ENCODE measurements around the gene TPM4. TPM values are rescaled to one million over a fixed set of nuclear protein-coding genes. Genes with fewer than 3 reads are reported as not detected.
"Not testable (repeated sequence)": the region's sequence is repeated elsewhere in the genome, so short reads cannot be mapped to it uniquely, and the experiment has no call there.

Gene TPM4
- total RNA-seq, 1 donor from 2014 or later, result 106 TPM

DNA sequence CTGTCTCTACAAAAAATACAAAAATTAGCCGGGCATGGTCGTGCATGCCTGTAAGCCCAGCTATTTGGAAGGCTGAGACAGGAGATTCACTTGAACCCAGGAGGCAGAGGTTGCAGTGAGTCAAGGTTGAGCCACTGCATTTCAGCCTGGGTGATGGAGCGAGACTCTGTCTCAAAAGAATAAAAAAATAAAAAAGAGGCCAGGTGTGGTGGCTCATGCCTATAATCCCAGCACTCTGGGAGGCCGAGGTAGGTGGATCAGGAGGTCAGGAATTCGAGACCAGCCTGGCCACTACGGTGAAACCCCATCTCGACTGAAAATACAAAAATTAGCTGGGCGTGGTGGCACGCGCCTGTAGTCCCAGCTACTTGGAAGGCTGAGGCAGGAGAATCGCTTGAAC, 11.1 kb downstream of the TPM4 start:
- ATAC-seq; intact Hi-C loops (cut with DNase I): not testable (repeated sequence)
- peak; percentile 14 for DNase-seq (ENCODE audit: missing footprints)

DNA sequence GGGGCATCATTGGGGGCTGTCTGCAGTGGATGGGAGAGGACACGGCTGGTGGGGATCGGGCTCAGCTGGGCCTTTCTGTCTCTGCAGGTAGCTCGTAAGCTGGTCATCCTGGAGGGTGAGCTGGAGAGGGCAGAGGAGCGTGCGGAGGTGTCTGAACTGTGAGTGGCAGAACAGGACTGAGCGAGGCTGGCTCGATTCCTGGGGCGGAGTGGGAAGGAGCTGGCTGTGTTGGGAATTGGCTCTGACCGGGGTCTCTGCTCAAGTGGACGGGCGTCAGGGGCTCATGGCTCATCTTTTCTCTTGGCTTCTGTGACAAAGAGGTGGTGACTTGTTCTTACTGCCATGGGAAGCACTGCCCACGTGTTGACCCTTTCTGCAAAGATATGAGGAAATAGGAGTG, 11.6 kb downstream of the TPM4 start:
- ATAC-seq (no peak), DNase-seq (ENCODE audit: missing footprints) (peak; percentile 58)
- intact Hi-C loops (cut with DNase I), result no loop called here

DNA sequence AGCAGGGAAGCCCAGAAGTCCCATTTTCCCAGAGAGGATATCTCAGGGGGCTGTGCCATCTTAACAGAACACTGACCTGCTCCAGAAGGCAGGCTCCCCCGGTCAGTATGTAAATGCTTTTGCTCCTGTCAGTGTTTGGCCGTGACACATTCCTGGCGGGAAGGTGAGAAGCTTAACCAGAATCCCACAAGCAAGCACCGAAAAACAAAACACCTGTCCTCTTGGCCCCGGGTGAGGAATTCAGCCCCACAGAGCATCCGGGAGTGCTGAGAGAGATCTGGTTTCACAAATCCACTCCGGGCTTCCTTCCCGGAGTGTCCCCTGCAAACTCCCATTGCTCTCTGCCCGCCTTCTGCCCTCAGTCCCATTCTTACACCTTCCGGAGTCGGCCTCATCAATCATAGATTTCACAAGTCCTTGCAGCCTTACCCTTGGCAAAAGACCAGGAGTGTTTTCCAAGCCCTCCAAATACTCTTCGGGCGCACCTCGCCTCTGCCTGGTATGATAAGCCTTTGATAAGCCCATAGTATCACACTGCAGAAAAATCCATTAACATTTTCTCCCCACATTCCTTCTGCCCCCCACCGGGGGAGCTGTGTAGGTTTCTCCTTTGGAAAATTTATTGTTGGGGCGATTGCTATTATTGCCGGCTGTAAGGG, 12.2 kb downstream of the TPM4 start:
- intact Hi-C loops (cut with DNase I), result no loop called here
- DNase-seq (ENCODE audit: missing footprints) (peak; percentile 37), ATAC-seq (no peak)

DNA sequence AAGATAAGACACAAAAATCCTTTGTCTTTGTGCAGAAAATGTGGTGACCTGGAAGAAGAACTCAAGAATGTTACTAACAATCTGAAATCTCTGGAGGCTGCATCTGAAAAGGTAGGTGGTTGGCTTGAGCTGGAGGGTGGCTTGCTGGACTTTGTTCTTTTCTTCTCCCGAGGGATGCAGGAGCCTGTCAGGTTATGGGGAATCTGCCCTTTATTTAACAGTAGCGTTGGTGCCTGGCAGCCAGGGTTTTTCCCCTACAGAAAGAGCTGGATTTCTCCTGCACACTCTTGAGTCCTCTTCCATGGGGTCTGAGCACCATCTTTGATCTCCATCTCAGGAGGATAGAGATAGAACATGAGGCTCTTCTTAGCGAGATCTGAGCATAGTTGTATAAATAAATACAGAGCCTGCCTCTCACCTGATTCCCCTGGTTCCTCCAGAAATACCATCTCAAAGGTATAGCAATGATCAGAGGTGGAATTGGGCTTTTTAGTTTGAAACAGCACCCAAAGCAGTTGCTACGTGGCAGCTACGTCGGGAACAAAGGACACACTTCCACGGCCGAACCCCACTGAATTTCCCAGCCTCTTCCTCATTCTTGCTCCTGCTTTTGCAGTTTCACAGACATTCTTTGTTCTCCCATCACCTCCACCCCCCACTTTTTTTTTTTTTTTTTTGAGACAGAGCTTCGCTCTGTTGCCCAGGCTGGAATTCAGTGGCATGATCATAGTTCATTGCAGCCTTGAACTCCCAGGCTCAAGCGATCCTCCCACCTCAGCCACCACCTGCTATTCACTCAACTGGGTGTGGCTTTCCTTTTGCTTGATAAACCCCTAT, 12.9 kb downstream of the TPM4 start:
- ATAC-seq (no peak), DNase-seq (ENCODE audit: missing footprints) (peak; percentile 23)
- intact Hi-C loops (cut with DNase I), result no loop called here

DNA sequence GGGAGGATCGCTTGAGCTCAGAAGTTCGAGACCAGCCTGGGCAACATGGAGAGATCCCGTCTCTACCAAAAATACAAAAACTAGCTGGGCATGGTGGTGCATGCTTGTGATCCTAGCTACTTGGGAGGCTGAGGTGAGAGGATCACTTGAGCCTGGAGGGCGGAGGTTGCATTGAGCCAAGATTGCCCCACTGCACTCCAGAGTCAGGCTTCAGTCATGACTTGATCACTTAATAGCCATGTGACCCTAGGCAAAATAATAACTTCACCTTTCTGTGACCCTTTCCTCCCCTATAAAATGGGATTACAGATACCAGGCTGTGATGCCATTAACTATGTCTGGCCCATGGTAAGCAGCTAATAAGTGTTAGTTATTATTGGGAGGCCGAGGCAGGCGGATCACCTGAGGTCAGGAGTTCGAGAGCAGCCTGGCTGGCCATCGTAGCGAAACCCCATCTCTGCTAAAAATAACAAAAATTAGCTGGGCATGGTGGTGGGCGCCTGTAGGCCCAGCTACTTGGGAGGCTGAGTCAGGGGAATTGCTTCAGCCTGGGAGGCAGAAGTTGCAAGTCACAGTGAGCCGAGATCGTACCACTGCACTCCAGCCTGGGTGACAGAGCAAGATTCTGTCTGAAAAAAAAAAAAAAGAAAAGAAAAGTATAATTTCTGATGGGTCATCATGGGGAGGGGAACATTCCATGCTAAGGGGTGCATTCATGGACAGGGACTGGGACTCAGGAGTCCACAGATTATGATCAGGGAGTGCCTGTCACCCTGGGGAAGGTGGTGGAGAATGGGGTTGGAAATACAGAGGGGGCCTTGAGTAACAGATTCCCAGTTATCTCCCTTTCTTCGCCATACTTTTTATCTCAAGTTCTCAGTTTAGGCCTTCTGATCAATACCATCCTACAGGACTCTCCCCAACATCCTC, 15.5 kb downstream of the TPM4 start:
- no peak for DNase-seq (ENCODE audit: missing footprints)
- intact Hi-C loops (cut with DNase I), result no loop called here
- ATAC-seq, result no peak

DNA sequence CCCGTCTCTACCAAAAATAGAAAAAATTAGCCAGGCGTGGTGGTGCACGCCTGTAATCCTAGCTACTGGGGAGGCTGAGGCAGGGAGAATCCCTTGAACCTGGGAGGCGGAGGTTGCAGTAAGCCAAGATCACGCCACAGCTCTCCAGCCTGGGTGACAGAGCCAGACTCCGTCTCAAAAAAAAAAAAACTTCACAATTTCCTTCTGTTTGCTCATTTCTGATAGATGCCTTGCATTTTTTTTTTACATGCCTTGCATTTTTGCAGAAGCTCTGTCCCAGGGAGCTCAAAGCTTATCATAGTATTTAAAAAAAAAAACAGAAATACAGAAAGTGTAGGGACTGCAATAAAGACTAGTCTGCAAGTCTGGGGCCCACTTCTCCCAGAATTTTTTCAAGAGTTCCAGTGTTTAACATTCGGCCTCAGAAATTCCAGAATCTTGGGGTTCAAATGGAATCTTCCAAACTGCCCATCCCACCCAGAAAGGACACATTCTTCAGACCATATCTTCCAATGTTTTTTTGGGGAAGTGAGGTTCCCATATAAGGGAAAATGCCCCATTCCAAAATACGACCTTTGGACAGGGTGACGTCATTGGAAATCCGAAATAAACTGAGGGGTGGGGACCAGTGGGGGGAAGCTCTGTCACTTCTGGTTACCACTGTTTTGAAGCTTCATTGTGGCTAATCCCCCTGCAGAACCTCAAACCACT, 18.2 kb downstream of the TPM4 start:
- intact Hi-C loops (cut with DNase I), result no loop called here
- no peak for ATAC-seq
- DNase-seq (ENCODE audit: missing footprints), result no peak

DNA sequence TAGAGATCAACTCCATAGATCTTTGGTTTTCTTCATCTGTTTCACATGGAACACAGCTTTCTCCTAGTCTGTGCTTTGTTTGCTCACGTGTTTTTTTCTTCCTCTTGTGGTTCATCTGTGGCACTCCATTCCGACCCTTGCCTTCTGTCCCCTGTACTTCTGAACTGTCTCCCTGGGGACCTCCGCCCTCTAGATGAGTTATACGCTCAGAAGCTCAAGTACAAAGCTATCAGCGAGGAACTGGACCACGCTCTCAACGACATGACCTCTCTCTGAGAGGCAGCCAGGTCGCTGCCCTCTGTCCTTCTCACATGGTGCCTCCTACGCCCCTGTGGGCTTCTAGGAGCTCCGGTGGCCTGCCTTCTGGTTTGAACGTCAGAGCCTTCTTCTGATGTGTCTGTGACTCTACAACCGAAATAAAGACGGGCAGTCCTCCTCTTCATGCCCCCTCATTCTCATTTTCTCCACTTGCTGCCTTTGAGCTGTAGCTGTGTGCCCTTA, 18.8 kb downstream of the TPM4 start:
- ATAC-seq (no peak), DNase-seq (ENCODE audit: missing footprints) (no peak)
- intact Hi-C loops (cut with DNase I), result no loop called here

DNA sequence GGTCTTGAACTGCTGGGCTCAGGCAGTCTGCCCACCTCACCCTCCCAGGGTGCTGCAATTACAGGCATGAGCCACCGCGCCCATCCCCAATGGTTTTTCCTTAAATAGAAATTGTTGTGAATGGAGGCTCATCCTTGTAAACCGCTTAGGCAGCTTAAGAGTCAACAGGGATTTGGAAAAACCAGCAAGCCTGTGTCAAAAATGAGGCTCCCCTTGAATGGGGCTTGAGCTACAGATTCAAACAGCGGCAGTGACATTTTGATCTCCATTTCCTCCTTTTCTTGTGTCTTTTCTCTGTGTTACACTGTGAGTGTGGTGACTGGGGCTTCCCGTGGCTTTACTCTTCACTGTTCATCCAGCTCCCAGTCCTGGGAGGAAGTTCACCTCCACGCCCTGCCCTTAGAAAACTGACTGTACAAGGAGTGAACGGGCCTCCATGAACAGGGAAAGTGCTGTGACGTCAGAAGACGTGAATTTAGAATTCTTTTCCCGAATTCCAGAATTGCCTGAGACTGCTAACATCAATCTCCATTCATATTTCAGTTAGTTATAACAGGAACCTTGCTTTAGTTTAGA, 20.1 kb downstream of the TPM4 start:
- no peak for ATAC-seq
- intact Hi-C loops (cut with DNase I), result no loop called here
- no peak for DNase-seq (ENCODE audit: missing footprints)

DNA sequence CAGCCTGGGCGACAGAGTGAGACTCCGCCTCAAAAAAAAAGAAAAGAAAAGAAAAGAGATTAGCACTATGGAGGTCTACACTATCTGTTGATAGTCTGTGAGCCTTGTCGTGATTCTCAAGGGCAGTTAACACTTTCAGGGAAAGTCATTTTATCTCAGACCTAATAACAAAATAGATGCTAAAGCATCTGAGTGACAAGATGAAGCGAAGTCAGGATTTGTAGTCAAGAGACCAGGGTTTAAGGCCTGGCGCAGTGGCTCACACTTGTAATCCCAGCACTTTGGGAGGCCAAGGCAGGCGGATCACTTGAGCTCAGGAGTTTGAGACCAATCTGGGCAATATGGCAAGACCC, 22.1 kb downstream of the TPM4 start:
- intact Hi-C loops (cut with DNase I), result no loop called here
- DNase-seq (ENCODE audit: missing footprints) (no peak), ATAC-seq (no peak)

DNA sequence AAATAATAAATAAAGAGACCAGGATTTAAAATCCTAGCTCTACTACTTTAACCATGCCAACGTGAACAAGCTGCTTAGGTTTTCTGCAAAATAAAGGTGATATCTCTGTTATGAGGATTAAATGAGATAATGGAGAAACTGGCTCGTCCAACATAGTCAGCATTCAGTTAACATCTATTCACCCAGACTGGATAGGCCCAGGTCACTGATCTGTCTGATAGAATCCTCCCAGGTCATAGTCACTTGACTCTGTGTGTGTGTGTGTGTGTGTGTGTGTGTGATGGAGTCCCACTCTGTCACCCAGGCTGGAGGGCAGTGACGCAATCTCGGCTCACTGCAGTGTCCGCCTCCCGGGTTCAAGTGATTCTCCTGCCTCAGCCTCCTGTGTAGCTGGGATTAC, 22.5 kb downstream of the TPM4 start:
- intact Hi-C loops (cut with DNase I), result no loop called here
- DNase-seq (ENCODE audit: missing footprints) (no peak), ATAC-seq (no peak)

DNA sequence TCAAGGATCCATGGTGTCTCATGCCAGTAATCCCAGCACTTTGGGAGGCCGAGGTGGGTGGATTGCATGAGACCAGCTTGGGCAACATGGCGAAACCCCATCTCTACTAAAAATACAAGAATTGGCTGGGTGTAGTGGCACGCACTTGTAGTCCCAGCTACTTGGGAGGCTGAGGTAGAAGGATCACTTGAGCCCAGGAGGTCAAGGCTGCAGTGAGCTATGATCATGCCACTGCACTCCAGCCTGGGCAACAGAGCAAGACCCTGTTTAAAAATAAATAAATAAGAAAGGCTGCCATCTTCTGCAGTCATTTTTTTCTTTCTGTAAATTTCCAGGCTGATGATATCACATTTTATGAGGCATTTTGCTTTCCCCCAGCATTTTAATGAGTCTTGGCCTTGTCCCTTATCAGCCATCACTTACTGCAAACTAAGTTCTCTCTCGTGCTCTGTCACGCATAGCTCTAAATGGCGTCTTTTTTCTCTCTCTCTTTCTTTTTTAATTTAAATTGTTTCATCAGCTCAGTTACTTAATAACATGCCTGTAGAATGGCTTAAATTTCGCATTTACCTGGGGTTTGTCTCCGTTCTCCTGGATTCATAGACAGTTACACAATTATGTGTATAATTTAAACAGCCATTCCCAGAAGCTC, 23.1 kb downstream of the TPM4 start:
- intact Hi-C loops (cut with DNase I); DNase-seq (ENCODE audit: missing footprints); ATAC-seq: not testable (repeated sequence)

DNA sequence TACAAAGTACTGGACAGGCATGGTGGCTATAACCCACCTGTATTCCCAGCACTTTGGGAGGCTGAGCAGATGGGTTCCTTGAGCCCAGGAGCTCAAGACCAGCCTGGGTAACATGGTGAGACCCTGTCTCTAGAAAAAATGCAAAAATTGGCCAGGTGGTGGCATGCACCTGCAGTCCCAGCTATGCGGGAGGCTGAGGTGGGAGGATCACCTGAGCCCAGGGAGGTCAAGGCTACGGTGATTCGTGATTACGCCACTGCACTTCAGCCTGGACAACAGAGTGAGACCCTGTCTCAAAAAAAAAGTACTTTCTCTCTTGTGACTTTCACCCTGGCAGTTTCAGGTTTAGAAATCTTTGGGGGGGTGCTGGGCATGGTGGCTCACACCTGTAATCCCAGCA, 24.2 kb downstream of the TPM4 start:
- no peak for DNase-seq (ENCODE audit: missing footprints)
- no peak for ATAC-seq
- intact Hi-C loops (cut with DNase I), result no loop called here

DNA sequence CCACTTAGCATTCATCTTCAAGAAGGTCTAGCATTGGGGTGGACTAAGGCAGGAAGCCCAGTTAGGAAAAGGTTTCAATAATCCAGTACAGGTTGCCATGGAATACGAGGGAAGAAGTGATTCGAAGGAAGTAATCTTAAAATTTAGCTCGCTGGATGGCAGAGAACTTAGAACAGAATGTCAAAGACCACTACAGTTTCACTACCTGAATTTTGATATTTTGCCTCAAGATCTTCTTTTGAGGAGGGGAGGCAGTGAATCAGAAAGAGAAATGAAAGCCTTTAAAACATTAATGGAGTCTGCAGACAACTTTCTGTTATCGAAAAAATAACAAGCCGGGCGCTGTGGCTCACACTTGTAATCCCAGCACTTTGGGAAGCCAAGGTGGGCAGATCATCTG, 28.4 kb downstream of the TPM4 start:
- ATAC-seq (no peak), DNase-seq (ENCODE audit: missing footprints) (no peak)
- intact Hi-C loops (cut with DNase I), result no loop called here

DNA sequence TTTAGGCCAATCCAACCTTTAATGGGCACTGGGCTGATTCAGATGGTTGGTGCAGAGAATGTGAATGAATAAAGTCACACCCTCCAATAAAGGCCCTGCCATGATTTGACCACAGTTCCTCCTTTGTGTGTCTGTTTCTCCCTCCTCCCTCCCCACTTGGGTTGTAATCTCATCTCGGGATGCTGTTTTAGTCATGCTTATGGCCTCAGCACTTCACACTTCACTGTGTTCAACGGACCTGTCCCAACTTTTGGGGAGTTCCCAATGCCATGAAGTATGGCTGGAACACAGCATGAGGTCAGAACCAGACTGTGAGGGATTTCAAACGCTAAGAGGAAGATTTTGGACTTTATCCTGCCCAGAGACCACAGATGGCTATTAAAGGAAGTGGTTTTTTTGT, 29.8 kb downstream of the TPM4 start:
- no peak for ATAC-seq
- no peak for DNase-seq (ENCODE audit: missing footprints)
- intact Hi-C loops (cut with DNase I), result no loop called here

DNA sequence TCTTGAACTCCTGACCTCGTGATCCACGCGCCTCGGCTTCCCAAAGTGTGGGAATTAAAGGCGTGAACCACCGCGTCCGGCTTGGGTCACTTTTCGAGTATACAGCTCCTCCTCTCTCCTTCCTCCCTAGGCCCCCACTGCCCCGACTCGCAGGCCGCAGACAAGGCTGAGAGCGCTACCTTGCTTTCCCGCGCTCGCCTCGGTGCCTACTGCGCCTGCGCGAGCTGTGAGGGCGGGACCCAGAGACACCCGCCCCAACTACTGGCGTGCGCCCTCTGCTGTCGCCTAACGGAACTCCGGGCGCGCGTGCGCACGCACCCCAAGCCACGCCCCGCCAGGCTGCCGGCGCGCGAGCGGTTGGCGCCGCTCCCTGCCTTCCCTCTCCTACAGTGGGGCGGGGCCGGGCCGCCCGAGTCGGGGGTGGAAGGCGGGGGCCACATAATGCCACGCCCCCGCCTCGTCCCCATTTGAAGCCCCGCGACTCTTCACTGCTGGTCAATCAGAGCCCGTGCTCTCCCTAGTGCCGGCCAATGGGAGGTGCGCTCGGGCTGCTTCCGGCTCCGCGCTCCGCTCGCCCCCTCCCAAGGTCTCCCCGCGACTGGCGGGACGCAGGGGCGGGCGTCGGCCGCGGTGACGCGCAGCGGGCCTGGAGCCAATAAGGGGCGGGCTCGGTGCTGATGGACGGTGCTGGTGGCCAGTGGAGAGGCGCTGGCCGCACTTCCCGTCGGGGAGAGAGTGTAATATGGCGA, 35.0 kb downstream of the TPM4 start, which contains the start of gene RAB8A:
Gene RAB8A, plus strand, starts transcription at position 730 of the 749 bp plus-strand sequence. Its CDS starts 13 bp downstream, at position 743.
- intact Hi-C loops (cut with DNase I), result loop anchor here (1.0 to 2.0 kb wide), 2 partner anchors 35 to 70 kb away; partner anchors contain the start of gene TPM4
- DNase-seq (ENCODE audit: missing footprints) (peak; percentile 99), ATAC-seq (peak; percentile 98)

DNA sequence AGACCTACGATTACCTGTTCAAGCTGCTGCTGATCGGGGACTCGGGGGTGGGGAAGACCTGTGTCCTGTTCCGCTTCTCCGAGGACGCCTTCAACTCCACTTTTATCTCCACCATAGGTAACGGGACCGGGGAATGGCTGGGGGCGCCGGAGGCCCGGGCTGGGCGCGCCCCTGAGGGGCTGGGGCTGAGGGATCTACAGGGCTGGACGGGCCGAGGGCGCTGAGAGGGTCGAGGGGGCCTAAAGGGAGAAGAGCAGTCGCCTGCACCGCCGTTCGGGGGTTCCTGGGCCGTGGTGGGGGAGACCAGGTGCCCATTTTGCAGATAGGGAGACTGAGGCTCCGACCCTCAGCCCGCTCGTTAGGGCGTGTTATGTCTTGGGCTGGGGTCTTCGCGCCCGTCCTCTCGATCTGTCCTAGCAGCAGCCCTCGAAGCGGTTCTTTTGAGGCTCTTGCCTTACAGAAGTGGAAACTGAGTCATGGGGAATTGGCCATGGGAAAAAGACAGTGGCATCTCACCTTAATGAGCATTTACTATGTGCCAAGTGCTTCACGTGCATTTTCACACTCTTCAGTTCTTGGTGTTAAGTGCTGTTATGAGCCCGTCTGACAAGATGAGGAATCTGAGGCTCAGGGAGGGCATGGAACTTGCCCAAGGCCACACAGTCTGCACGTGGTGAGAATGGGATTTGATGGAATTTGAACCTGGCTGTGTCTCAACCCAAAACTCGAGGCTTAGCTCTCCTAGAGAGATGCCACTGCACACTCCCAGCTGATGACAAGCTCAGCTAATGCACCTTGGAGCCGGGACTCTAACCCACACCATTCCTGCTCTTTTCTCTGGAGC, 35.8 kb downstream of the TPM4 start:
- ATAC-seq (no peak), DNase-seq (ENCODE audit: missing footprints) (no peak)
- intact Hi-C loops (cut with DNase I), result loop anchor here (1.0 to 2.0 kb wide), 3 partner anchors 35 to 73 kb away; partner anchors contain the start of genes FAM32A and TPM4
